ENCODE measurements around the gene EGFR.
A peak's percentile ranks its signal among the peaks of the same experiment; 100 is the strongest.

The EGFR gene

DNA sequence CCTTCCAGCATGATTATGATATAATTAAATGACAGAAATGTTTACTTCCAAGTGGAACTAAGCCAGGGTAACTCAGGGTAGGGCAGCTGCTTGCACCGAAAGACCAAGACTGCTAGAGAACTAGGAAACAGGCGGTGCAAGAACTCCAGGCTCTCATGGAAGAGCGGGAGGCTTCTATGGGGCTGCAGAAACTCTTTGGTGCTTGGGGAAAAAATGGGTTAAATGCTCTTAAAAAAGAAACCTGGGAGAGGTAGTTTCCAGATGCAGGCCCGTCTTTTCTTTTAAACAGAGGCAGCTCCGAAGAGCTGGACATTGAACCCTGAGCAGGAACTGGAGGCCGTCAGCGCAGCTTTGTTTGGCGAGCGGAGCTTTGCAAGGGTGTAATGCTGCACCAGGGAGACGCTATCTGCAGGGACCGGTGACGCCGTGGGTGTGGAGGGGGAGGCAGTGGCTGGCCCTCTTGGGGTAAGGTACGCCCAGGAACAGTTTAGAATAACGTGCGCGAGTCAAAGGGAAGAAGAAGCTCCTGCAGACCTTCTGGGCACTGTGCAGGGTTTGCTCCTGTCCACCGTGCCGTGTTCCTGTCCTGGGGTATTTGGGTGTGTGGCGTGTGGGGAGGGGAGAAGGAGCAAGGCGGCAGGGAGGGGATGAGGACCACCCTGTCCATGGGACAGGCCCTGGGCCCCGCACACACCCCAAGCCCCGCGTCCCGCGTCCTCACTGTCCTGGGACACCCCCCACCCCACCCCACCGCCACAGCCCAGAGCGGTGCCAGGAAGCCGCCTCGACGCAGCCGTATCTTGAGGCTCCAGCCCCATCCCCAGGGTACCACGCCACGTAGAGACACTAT, 59.0 kb downstream of the EGFR start:
- peak overlapping the region; percentile 55 for H3K27ac ChIP-seq
- TF ChIP-seq CTCF (conservative IDR thresholded peaks at IDR 0.05) (no peak), ZFX (IDR thresholded peaks at IDR 0.05) (no peak)

- peak overlapping the region; percentile 55 for H3K27ac ChIP-seq
- no peak for TF ChIP-seq CTCF (conservative IDR thresholded peaks at IDR 0.05)
- TF ChIP-seq ZFX (IDR thresholded peaks at IDR 0.05): no peak
These were observed 59.9 kb downstream of the EGFR start for GRCh38 chr7:55078465-55079372.

DNA sequence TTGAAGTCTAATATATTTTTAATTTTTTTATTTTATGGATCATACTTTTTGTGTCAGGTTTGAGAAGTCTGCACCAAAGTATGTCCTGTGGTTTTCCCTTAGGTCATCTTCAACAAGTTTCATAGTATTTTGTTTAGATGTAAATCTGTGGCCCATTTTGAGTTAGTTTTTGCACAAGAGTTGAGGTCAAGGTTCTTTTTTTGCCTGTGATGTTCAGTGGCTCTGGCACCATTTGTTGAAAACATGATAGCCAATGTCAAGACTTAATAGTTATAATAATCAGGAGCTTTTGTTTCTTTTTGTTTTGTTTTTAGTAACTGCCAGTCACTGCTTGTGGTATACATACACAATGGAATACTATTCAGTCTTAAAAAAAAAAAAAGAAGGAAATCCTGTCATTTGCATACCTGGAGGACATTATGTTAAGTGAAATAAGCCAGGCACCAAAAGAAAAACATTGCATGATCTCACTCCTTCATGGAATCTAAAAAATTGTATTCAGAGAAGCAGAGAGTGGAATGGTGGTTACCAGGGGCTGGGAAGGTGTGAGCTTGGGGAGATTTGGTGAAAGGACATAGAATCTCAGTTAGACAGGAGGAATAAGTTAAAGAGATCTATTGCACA, 61.3 kb downstream of the EGFR start:
- no peak overlapping the region; the same call in 1 of the 2 replicates for H3K27ac ChIP-seq
- no peak for TF ChIP-seq CTCF (conservative IDR thresholded peaks at IDR 0.05)
- TF ChIP-seq ZFX (IDR thresholded peaks at IDR 0.05): no peak

DNA sequence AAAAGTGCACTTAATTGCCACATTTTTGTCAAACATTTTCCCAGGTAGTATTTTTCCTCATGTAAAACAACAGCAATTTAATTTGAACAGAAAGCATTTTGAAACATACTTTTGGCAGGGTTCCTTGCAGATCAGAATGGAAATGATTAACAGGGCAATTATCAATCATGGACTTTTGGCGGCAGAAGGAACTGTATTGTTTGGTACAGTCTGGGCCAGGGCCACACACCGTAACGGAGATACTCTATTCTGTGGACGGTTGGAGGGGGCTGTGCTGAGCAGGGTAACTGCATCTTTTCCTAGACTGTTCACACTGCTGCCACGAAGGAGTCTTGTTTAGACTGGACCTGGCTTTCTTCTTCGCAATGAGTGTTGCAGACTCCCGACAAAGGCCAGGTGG, 62.3 kb downstream of the EGFR start:
- TF ChIP-seq ZFX (IDR thresholded peaks at IDR 0.05): no peak
- TF ChIP-seq CTCF (conservative IDR thresholded peaks at IDR 0.05): no peak
- H3K27ac ChIP-seq: peak overlapping the region; percentile 95

DNA sequence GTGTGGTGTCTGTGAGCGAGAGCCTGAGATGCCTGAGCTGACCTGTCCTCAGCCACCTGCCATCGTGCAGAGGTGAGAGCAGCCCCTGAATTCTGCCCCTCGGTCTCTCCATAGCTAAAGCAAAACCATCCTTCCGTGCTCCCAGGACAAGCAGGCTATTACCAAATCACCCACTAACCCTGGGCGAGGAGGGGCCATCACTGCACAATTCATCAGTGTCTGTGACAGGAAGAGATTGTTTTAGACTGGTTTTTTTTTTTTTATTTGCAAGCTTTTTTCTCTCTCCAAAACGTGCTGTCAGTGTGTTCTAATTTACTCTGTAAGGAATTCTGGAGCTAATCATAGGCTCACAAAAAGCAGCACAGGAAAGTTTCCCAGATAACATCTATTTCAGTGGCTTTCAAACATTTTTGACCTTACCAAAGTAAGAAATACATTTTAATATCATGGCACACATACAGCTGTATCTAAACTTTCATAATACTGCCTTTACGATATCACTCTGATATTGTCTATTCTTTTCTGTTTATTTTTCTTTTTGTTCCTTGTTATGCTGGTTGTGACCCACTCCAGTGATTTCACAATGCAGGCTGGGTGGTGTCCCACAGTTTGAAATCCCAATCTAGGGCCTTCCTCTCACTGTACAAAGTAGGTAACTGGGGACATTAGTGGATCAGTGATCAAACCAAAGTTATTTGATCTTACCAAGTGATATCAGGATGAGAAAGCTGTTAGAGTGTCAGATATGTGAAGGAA, 62.8 kb downstream of the EGFR start:
- peak overlapping the region; percentile 95 for H3K27ac ChIP-seq

DNA sequence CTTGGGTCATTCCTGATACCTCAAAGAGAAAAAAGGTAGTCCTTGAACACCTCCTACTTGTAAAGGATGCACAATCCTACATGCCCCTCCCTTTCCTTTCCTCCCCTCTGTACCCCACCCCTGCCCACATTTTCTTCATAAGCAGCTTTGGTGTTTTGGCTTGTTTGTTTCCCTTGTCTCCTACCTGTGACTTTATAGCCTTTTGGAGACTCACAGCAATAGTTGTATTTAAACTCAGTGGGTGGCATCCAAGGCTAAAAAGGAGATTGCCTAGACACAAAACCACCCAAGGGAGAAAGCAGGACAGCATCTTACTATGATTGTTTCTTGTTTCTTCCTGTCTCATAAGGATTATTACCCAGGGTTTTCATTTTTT, 63.4 kb downstream of the EGFR start:
- peak overlapping the region; percentile 95 for H3K27ac ChIP-seq

More for the DNA sequence above, 62.8 kb downstream of the EGFR start:
- TF ChIP-seq CTCF (conservative IDR thresholded peaks at IDR 0.05) (no peak), ZFX (IDR thresholded peaks at IDR 0.05) (no peak)

More for the DNA sequence above, 63.4 kb downstream of the EGFR start:
- no peak for TF ChIP-seq CTCF (conservative IDR thresholded peaks at IDR 0.05)
- TF ChIP-seq ZFX (IDR thresholded peaks at IDR 0.05): no peak

Measured in C4-2B (cell line).